Activated CD4-positive, alpha-beta T cell treated with anti-CD3 and anti-CD28 coated beads for 1 hour (primary cell): Measurements from ENCODE around the gene MYL4.
"Not testable (repeated sequence)": the region's sequence is repeated elsewhere in the genome, so short reads cannot be mapped to it uniquely, and the experiment has no call there.

Experiments
- DNase-seq: peaks from one replicate; pipeline ENCODE4 v3.0.0-alpha.2; 2020

MYL4 gene

GRCh38 chr17:47223007-47223406, 13.9 kb downstream of the MYL4 start:
- DNase-seq: no peak

- no peak for DNase-seq
Observed at GRCh38 chr17:47223460-47223859, 14.3 kb downstream of the MYL4 start.

GRCh38 chr17:47224077-47224476, 14.9 kb downstream of the MYL4 start:
- not testable (repeated sequence) for DNase-seq

GRCh38 chr17:47224966-47225365, 15.8 kb downstream of the MYL4 start:
- DNase-seq: no peak

DNA sequence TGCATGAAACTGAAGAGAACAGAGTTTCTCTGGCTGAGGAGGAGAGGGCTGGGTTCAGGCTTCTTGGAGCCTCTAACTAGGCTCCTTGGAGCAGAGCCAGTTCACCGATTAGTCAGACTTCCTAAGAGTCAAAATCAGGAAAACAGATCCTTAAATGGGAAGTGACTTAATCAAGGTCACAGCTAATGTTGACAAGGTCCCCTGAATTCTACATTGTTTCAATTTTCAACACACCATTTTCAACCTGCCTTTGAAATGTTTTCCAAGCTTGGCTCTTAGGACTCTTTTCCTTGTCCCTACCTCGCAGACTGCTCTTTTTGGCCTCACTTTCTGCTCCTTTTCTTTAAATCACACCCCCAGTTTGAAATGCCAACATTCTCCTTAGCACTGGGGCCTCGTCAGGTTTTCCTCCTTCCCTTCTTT, 16.3 kb downstream of the MYL4 start:
- DNase-seq: no peak

DNA sequence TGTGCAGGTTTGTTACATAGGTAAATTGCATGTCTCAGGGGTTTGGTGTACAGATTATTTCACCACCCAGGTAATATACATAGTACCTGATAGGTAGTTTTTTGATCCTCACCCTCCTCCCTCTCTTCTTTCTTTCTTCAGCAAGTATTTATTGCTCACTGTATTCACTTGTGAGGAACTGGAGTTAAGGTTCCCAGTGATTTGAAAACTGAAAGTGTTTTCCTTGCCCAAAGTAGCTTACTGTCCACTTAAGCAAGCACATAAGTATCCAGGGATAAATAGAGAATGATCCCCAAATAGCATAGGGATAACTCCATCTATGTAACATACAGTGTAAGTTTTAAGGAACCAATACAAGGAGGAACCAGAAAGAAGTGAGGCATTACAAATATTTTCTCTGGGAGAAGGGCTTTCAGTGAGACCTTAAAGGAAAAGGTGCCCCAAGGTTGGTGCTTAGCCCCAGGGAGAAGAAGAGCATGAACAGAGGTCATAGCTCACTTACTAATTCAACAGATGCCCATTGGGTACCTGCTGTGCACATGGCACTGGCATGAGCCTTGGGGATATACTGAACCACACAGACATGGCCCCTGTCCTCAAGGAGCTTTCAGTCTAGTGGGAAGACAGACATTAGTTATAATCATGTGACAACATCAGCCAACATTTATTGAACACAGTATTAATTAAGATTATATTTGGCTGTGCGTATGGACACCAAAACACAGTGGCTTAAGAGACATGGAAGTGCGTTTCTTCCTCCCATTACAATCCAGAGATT, 17.0 kb downstream of the MYL4 start:
- DNase-seq: no peak

DNA sequence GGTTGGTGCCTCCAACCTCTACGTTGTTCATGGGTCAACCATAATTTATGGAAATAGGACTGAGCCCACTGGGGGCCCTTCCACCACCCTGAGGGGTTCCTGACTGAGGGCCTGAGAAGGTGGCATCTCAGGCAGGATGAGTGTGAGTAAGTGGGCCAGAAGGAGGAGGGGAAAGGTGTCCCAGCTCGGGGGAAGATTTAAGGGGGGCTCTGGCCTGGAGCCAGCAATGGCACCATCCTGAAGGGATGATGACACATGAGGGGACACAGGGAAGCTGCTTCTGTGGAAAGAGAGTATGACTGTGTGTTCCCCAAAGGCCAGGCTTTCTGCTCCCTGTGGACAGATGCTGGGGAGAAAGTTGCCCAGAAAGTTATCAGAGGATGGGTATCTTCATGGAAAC, 18.7 kb downstream of the MYL4 start:
- no peak for DNase-seq

GRCh38 chr17:47229535-47230443, 20.6 kb downstream of the MYL4 start:
- DNase-seq: peak; percentile 54

DNA sequence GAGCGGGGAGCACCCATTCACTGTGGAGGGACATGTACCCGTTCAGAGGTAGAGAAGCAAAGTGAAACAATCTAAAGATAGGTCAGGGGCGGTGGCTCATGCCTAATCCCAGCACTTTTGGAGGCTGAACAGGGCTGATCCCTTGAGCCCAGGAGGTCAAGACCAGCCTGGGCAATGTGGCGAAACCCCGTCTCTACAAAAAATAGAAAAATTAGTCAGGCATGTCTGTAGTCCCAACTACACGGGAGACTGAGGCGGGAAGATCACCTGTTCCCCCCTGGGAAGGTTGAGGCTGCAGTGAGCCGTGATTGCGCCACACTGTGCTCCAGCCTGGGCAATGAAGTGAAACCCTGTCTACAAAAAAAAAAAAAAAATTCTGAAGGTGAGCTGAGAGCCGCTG, 21.7 kb downstream of the MYL4 start:
- no peak for DNase-seq

- no peak for DNase-seq
Observed at GRCh38 chr17:47231334-47231733, 22.2 kb downstream of the MYL4 start.

- no peak for DNase-seq
Observed at GRCh38 chr17:47231866-47232265, 22.7 kb downstream of the MYL4 start.

- DNase-seq: no peak
Observed at GRCh38 chr17:47232465-47232864, 23.3 kb downstream of the MYL4 start.

GRCh38 chr17:47235506-47235905, 26.4 kb downstream of the MYL4 start:
- DNase-seq: no peak

DNA sequence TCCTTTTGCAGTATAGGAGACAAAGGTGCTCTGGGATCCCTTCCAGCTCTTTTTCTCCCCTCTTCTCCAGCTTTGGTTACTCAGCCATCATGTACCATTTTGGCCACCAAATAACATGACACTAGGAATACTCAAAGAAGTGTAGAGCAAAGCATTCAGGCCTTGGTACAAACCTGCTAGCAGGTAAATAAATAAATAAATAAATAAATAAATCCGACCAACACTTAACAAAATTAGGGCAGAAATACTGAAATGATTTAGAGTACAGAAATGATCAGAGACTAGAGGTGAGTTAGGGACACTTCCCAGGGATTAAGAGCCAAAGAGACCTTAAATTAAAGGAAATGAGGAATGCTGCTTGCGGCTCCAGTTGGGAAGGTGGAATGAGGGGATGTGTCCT, 26.8 kb downstream of the MYL4 start:
- DNase-seq: no peak

DNA sequence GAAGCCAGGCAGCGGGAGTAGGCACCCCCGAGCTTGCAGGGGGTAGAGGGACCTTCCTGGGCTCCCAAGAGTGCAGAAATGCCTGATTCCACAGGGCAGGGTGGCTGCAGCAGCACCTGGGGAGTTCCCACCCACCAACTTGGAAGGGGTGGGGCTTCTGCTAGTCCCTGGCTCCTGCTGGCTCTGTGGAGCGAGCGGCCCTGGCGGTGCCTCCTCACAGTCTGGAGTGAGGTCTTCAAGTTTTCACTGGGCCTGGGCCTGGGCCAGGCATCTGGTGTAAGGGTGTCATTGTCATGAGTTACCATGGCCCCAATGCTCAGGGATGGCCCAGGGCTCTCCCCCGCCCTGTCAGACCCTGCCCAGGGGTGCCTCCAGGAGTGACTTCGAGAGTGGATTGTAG, 28.7 kb downstream of the MYL4 start:
- no peak for DNase-seq

DNA sequence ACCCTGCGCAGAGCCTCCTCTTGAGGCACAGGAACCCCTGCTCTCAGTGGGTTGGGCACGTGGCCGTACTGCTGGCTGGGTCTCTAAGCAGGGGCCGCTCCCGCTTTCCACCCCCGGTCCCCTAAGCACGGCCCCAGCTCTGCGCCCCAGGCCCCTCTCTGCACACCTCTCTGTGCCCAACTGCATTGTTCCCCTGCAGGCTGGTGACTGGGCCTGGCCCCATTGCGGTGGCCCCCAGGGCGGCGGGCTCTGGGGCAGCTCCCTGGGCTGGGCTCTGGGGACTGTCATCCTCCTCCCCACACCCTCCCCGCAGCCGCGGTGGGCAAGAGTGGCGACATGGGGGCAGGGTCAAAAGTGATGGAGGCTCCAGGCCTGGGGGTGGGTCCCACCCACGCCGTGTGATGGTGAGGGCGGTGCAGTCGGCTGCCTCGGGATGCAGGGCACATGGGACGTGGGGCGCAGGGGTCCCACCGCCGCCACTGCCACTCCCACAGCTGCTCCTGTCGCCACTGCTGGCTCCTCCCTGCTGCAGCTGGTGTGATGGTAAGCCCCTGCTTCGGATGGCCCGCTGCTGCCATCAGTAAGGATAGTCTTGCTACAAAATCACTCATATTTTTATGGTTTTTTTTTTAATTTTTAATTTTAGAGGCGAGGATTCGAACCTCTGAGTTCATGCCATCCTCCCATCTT, 29.3 kb downstream of the MYL4 start:
- DNase-seq: no peak

- DNase-seq: no peak
Observed at GRCh38 chr17:47239619-47239966, 30.4 kb downstream of the MYL4 start.

GRCh38 chr17:47239967-47240651, 31.0 kb downstream of the MYL4 start:
- DNase-seq: no peak

DNA sequence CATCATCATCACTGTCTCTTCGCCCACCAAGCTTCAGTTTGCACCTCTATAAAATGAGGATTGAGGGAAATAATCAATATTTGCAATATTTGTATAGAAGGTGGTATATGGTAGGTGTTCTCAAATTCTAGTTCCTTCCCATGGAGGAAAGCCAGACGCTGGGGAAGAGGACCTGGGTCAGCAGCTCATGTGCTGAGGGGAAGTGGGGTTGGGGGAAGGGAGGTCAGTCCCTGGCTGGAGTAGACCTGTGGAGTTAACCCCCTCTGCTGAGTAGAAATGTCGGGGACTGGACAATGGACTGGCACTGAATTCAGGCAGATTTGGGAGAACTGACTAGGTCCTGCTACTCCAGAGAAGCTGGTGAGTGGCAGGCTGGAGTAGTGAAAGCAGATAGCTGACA, 31.7 kb downstream of the MYL4 start:
- DNase-seq: no peak

DNA sequence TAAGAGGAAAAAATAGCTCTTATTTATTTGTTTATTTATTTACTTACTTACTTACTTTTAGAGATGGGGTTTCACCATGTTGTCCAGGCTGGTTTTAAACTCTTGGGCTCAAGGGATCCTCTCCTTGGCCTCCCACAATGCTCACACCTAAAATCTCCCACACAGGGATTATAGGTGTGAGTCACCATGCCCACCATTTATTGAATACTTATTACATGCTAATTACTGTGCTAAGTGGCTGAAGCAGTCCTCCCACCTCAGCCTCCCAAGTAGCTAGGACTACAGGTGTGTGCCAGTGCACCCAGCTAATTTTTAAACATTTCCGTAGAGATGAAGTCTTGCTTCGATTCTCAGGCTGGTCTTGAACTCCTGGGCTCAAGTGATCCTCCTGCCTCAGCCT, 33.5 kb downstream of the MYL4 start:
- DNase-seq: no peak

GRCh38 chr17:47243737-47244598, 34.8 kb downstream of the MYL4 start:
- no peak for DNase-seq

DNA sequence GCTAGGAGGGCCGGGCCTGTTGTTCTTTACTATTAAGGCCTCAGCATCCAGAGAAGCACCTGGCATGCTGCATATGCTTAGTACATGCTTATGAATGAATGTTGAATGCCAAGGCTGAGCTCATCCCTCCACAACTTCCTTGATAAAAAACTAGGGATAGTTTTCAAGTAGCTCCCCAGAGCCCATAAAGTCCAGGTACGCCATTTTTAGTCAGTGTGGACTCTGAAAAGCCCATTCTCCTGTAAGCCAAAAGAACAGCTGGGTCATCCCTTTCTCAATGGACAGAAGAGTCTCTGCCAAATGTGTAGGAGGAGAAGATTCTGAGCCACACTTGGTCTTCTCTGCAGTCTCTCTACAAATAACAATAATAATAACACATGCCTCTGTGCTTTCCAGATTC, 35.5 kb downstream of the MYL4 start:
- no peak for DNase-seq
